ENCODE data around the gene IFT52. TPM values are rescaled to one million over a fixed set of nuclear protein-coding genes. Genes with fewer than 3 reads are reported as not detected.
"Not testable (repeated sequence)": the region's sequence is repeated elsewhere in the genome, so short reads cannot be mapped to it uniquely, and the experiment has no call there.

Gene IFT52
- total RNA-seq, 2 donors from 2014 or later = 16.3 to 23.4 TPM

DNA sequence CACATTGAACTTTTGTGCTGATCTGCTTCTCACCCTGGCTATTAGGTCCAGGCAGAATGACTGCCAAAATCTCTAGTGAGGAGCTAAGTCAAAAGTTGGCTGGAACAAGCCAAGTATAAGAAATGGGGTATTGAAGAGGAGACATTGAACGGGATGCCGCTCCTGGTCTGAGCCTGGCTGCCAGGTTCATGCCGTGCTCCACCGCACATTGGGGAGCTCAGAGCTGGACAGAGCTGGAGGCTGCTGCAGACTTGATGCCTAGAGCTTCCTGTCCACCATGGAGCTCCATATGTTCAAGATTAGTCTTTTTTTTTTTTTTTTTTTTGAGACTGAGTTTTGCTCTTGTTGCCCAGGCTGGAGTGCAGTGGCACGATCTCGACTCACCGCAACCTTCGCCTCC, 4.1 kb upstream of the IFT52 start:
- Histone ChIP-seq H3K9me3 (no peaks in the 10 kb centered on the region), H3K27me3 (no peaks in the 10 kb centered on the region), H3K4me1 (peaks cover 60% of the 10 kb centered on the region), H3K27ac (peak overlapping the region in 2 of 4 donors; percentile 17 to 61), H3K36me3 (replicated peaks in 1 of 2; ENCODE audit: insufficient read depth in 1 of 2, low read depth in 2 of 2) (peaks cover 0 to under 1% of the 10 kb centered on the region in 2 donors), H3K4me3 (no peak overlapping the region)
- intact Hi-C loops (cut with DNase I) = no loop called here
- TF ChIP-seq POLR2A (IDR thresholded peaks at IDR 0.05) = no peak
- TF ChIP-seq, protein P1, sequence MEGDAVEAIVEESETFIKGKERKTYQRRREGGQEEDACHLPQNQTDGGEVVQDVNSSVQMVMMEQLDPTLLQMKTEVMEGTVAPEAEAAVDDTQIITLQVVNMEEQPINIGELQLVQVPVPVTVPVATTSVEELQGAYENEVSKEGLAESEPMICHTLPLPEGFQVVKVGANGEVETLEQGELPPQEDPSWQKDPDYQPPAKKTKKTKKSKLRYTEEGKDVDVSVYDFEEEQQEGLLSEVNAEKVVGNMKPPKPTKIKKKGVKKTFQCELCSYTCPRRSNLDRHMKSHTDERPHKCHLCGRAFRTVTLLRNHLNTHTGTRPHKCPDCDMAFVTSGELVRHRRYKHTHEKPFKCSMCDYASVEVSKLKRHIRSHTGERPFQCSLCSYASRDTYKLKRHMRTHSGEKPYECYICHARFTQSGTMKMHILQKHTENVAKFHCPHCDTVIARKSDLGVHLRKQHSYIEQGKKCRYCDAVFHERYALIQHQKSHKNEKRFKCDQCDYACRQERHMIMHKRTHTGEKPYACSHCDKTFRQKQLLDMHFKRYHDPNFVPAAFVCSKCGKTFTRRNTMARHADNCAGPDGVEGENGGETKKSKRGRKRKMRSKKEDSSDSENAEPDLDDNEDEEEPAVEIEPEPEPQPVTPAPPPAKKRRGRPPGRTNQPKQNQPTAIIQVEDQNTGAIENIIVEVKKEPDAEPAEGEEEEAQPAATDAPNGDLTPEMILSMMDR (IDR thresholded peaks at IDR 0.05) = no peak
- DNase-seq (no peak), ATAC-seq (no peak)
- WGBS, 2 donors = 80 to 83% methylated on average over 8 of the region's 8 CpGs

DNA sequence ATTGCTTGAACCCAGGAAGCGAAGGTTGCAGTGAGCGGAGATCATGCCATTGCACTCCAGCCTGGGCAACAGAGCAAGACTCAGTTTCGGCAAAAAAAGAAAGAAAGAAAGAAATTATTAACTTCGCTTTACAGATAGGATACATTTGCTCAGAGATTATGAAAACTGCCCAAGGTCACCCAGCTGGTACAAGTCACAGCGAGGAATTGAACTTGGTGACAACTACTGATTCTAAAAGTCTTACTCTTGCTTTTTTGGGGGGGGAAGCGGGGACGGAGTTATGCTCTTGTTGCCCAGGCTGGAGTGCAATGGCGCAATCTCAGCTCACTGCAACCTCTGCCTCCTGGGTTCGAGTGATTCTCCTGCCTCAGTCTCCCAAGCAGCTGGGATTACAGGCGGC, 2.2 kb upstream of the IFT52 start:
- H3K9me3 ChIP-seq; H3K36me3 ChIP-seq (replicated peaks in 1 of 2; ENCODE audit: insufficient read depth in 1 of 2, low read depth in 2 of 2); intact Hi-C loops (cut with DNase I); H3K27me3 ChIP-seq; H3K4me3 ChIP-seq: not testable (repeated sequence)
- WGBS, 2 donors = 46 to 59% methylated on average over 10 of the region's 10 CpGs
- Histone ChIP-seq H3K27ac (peak overlapping the region in 3 of 4 donors; percentile 61 to 93 (median 80)), H3K4me1 (peaks cover 65% of the 10 kb centered on the region)
- DNase-seq (peak; percentile 26 to 72 (median 64)), ATAC-seq (peak; percentile 13)

DNA sequence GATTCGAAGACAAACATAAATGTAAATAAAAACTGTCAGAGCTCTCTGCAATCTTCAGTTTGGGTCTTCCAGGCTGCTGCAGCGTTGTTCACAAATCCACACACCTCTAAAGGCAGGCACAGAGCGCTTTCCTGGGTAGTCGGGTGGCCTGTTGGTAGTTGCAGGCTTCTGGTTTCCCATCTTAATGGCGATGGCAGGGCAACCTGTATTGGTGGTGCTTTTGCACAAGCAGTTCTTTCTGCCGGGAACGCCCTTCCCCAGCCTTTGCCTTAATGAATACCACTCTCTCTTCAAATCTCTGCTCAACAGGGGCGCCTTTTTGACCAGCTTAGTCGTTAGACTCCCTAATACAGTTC, 723 bp upstream of the IFT52 start:
- DNase-seq (peak in 2 of 4 donors; percentile 26), ATAC-seq (peak; percentile 0)

DNA sequence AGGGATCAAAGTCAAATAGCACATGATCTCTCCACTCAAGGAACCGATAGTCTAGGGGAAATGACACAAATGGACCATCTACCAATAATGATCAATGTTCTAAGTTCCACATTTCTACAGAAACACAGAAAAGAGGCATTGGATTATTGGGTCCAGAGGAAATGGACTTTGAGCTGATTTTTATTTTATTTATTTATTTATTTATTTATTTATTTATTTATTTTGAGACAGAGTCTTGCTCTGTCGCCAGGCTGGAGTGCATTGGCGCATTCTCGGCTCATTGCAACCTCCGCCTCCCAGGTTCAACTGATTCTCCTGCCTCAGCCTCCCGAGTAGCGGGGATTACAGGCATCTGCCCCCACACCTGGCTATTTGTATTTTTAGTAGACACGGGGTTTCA, 11.2 kb downstream of the IFT52 start:
- WGBS, 2 donors = 81 to 84% methylated on average over 8 of the region's 8 CpGs
- intact Hi-C loops (cut with DNase I) = not testable (repeated sequence)

More for the DNA sequence above, 723 bp upstream of the IFT52 start:
- TF ChIP-seq, protein P1 (IDR thresholded peaks at IDR 0.05) = no peak
- TF ChIP-seq POLR2A (IDR thresholded peaks at IDR 0.05) = no peak
- Histone ChIP-seq H3K27ac (peak overlapping the region; percentile 63 to 93 (median 82)), H3K27me3 (no peaks in the 10 kb centered on the region), H3K4me3 (peak overlapping the region in 1 of 2 donors; percentile 96), H3K4me1 (peaks cover 50% of the 10 kb centered on the region), H3K36me3 (replicated peaks in 1 of 2; ENCODE audit: insufficient read depth in 1 of 2, low read depth in 2 of 2) (peaks cover 0 to 2% of the 10 kb centered on the region in 2 donors), H3K9me3 (no peaks in the 10 kb centered on the region)
- intact Hi-C loops (cut with DNase I) = loop anchor here (10.0 kb wide), 1 partner anchor 55 kb away; no protein-coding TSS in a partner anchor
- 19 to 22% methylated on average over 8 to 9 of the region's 9 CpGs for WGBS, 2 donors

DNA sequence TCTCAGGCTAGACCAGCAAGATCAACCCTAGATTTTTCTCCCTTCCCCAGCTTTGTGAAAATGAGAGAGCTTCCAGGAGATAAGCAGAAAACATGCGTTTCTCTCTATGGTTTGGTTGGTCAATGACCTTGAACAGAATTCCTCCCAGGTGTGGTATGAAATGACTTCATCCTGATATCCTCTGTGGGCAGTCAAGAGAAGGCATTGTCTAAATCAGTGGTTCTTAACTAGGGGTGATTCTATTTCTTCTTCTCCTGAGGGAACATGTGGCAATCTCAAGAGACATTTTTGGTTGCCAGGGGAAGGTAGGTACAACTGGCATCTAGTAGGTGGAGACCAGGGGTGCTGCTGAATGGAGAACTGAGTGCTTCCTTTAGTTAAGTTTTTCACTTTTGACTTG, 12.4 kb downstream of the IFT52 start:
- H3K27me3 ChIP-seq = no peaks in the 10 kb centered on the region
- peak; percentile 60 for ATAC-seq
- H3K4me3 ChIP-seq = no peak overlapping the region
- no peak for TF ChIP-seq POLR2A (IDR thresholded peaks at IDR 0.05)
- TF ChIP-seq, protein P1 (IDR thresholded peaks at IDR 0.05) = no peak
- 6 to 19% methylated on average over 1 of the region's 1 CpG for WGBS, 2 donors
- no peak for DNase-seq
- peak overlapping the region in 2 of 4 donors; percentile 54 for H3K27ac ChIP-seq
- intact Hi-C loops (cut with DNase I) = no loop called here
- peaks cover 0 to 9% of the 10 kb centered on the region in 2 donors for H3K36me3 ChIP-seq (replicated peaks in 1 of 2; ENCODE audit: insufficient read depth in 1 of 2, low read depth in 2 of 2)
- peaks cover 8% of the 10 kb centered on the region for H3K4me1 ChIP-seq
- no peaks in the 10 kb centered on the region for H3K9me3 ChIP-seq

More for the DNA sequence above, 11.2 kb downstream of the IFT52 start:
- not testable (repeated sequence) for H3K27me3 ChIP-seq, ATAC-seq, DNase-seq, H3K27ac ChIP-seq, H3K4me3 ChIP-seq, H3K9me3 ChIP-seq, H3K4me1 ChIP-seq
- peaks cover 0 to 13% of the 10 kb centered on the region in 2 donors for H3K36me3 ChIP-seq (replicated peaks in 1 of 2; ENCODE audit: insufficient read depth in 1 of 2, low read depth in 2 of 2)

DNA sequence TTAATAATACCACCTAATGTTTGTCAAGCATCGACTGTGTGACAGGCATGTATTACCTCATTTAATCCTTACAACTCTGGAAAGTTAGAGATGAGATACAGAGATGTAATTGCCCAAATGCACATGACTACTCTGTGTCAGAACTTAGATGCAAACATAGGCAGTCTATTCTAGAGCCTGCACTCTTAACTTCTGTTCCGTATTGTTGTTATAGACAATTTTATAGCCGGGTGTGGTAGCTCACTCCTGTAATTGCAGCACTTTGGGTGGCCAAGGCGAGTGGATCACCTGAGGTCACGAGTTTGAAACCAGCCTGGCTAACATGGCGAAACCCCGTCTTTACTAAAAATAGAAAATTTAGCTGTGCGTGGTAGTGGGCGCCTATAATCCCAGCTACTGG, 15.0 kb downstream of the IFT52 start:
- WGBS, 2 donors = 91 to 93% methylated on average over 9 of the region's 9 CpGs
- TF ChIP-seq POLR2A (IDR thresholded peaks at IDR 0.05) = no peak
- TF ChIP-seq, protein P1 (IDR thresholded peaks at IDR 0.05) = no peak
- H3K9me3 ChIP-seq = no peaks in the 10 kb centered on the region
- H3K4me1 ChIP-seq = peaks cover 8% of the 10 kb centered on the region
- no peak overlapping the region for H3K27ac ChIP-seq
- intact Hi-C loops (cut with DNase I) = no loop called here
- H3K4me3 ChIP-seq = no peak overlapping the region
- no peaks in the 10 kb centered on the region for H3K27me3 ChIP-seq
- DNase-seq = no peak
- no peak for ATAC-seq
- H3K36me3 ChIP-seq (replicated peaks in 1 of 2; ENCODE audit: insufficient read depth in 1 of 2, low read depth in 2 of 2) = peaks cover 0 to 7% of the 10 kb centered on the region in 2 donors

DNA sequence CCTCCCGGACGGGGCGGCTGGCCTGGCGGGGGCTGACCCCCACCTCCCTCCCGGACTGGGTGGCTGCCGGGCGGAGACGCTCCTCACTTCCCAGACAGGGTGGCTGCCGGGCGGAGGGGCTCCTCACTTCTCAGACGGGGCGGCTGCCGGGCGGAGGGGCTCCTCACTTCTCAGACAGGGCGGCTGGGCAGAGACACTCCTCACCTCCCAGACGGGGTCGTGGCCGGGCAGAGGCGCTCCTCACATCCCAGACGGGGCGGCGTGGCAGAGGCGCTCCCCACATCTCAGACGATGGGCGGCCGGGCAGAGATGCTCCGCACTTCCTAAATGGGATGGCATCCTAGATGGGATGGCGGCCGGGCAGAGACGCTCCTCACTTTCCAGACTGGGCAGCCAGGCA, 16.5 kb downstream of the IFT52 start:
- H3K27ac ChIP-seq; H3K36me3 ChIP-seq (replicated peaks in 1 of 2; ENCODE audit: insufficient read depth in 1 of 2, low read depth in 2 of 2); H3K4me3 ChIP-seq; intact Hi-C loops (cut with DNase I); H3K4me1 ChIP-seq; ATAC-seq; DNase-seq; H3K27me3 ChIP-seq; H3K9me3 ChIP-seq: not testable (repeated sequence)
- WGBS, 2 donors = 85% methylated on average over 4 of the region's 30 CpGs; no CpG with 5 or more reads in 1 of the 2 donors

Measured in body of pancreas (tissue), 4 donors.